Measurements from ENCODE around the gene SCN7A.
"Not testable (repeated sequence)": the region's sequence is repeated elsewhere in the genome, so short reads cannot be mapped to it uniquely, and the experiment has no call there.

The SCN7A gene

GRCh38 chr2:166451468-166451867 is 42.6 kb downstream of the SCN7A start:
- DNase-seq = no peak

DNA sequence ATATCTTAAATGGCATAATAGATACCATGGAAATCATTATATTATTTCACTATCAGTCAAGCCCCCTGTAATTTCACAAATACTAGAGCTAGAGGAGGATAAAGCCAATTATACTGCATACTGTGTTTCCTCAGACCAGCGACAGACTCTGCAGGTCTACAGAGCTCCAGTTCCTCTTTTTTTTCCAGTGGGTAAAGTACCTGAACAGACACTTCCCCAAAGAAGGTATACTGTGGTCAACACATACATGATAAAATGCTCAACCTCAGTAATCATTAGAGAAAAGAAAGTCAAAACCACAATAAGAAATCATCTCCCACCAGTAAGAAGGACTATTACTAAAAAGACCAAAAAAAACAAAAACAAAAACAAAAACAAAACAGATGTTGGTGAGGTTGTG is 44.6 kb downstream of the SCN7A start:
- no peak for DNase-seq

- DNase-seq = no peak
These were observed 45.9 kb downstream of the SCN7A start for GRCh38 chr2:166448106-166448505.

GRCh38 chr2:166444306-166444705 is 49.7 kb downstream of the SCN7A start:
- DNase-seq = no peak

DNA sequence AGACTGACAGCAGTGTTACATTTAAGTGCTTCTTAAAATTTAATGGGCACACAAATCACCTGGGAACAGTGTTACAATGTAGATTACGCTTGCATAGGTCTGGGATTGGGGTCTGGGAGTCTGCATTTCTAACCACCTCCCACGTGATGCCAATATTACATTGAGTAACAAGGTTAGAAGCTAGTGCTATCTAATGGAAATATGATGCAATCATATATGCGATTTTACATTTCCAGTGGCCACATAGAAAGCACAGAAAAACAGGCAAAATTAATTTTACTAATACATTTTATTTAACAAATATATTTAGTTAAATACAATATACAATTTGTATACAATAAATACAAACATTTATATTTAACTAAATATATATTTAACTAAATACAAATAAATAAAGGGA is 53.7 kb downstream of the SCN7A start:
- no peak for DNase-seq

DNA sequence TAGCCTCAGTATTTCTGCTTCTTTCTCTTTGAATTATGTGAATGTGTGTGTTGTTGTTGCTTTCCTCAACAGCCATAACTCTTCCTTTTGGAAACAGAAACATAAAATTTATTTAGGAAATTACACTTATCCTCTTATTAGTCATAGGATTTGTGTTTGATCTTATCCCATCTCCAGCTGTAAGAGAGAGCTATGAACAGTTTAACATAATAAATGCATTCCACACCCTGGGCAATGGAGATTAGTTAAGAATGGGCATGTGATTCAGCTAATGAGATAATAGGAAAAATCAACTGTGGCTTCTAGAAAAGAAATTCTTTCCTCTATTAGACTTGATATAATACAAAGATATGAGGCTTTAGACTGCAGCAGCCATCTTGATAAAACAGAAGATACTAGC is 55.0 kb downstream of the SCN7A start:
- no peak for DNase-seq

DNA sequence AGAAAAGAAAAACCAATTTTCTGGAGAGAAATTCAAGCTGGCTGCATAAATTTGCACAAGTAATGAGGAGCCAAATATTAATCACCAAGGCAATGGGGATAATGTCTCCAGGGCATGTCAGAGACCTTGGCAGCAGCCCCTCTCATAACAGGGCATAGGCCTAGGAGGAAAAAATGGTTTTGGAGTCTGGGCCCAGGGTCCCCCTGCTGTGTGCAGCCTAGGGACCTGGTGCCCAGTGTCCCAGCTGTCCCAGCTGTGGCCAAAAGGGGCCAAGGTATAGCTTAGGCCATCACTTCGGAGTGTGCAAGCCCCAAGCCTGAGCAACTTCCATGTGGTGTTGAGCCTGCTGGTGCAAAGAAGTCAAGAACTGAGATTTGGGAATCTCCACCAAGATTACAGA is 57.1 kb downstream of the SCN7A start:
- no peak for DNase-seq

- no peak for DNase-seq
These were observed 57.9 kb downstream of the SCN7A start for GRCh38 chr2:166436189-166436588.

GRCh38 chr2:166434491-166434890 is 59.6 kb downstream of the SCN7A start:
- DNase-seq = no peak

DNA sequence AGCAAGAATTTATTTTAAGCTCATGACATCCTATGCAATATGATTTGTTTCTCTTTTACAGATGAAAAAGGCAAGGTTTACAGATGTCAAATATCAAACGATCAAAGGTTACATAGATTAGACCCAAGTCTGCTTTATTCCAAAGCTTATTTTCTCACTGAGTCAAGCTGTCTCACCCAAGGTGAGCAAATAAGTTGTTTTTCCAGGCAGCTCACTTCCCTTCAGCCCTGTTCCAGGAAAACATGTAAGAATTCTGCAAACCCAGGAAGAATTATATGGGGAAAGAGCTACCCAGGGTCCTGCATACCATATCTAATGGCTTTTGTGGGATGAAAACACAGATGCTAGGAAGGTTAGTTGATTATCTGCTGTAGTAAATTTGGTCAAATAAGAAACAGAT is 60.6 kb downstream of the SCN7A start:
- no peak for DNase-seq

DNA sequence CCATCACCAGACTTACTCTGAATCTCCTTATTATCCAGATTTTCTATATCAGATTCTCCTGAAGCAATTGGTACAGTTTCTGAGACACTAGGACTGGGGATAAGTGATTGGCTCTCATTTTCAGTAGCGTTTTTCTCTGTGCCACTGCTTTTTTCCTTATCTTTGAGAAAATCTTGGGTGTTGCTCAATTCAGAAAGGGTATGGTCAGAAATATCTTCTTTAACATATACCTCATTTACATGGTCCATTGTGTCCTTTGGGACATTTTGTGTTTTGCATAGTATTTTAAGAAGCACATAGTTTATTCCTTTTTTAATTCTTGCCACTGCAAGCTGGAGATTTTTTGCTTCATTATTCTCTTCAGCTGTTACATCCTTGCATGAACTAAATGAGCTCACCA is 61.7 kb downstream of the SCN7A start:
- no peak for DNase-seq

- DNase-seq = no peak
These were observed 69.2 kb downstream of the SCN7A start for GRCh38 chr2:166424841-166425240.

- no peak for DNase-seq
These were observed 74.5 kb downstream of the SCN7A start for GRCh38 chr2:166419616-166419934.

DNA sequence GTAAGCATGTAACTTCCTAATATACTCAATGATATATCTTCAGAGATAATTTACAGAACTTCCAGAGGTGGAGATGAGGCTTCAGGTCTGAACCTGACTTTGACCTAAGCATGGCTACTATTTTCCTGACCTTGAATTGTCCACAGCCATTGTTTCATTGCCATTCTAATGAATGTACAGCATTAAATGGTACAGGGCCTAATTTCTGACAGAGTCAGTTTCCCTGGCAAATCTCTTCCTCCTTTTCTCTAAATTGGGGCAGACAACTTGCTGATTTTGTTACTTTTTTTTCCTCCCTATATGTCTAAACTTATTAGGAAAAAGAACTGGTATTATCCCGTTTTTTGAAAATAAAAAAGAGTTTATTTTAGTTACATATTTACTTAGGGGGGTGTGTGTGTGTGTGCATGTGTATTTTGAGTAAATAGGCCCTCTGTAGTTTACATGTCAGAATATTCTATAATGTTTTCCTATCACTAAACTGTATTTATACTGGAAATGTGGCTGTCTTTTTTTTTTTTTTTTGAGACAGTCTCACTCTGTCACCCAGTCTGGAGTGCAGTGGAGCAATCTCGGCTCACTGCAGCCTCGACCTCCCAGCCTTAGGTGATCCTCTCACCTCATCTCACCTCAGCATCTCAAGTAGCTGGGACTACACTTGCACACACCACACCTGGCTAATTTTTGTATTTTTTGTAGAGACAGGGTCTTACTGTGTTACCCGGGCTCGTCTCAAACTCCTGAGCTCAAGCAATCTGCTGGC is 75.0 kb downstream of the SCN7A start:
- no peak for DNase-seq

- no peak for DNase-seq
These were observed 76.4 kb downstream of the SCN7A start for GRCh38 chr2:166417669-166418068.

- DNase-seq = no peak
These were observed 80.8 kb downstream of the SCN7A start for GRCh38 chr2:166413255-166413654.

GRCh38 chr2:166411473-166412230 is 82.4 kb downstream of the SCN7A start:
- DNase-seq = no peak

DNA sequence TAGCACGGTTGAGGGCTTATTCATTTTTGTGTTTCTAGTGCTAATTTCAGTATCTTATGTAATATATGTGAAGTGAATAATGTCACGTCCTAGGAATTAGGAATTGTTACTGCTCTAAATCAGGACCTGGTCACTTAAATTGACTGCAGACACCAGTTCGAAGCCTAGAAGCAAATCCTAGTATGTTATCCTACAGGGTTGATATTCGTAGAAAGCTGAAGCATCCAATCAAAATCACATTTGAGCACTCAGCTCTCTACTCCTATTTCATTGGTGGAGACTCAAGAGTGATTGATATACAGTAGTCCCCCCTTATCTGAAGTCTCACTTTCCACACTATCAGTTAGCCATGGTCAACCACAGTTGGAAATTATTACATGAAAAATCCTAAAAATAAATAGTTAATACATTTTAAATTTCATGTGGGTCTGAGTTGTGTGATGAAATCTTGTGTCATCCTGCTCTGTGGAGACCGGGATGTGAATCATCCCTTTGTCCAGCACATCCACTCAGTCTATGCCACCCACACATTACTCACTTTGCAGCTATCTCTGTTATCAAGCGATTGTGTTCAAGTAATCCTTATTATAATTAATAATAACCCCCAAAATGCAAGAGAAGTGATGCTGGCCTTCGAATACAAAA is 83.1 kb downstream of the SCN7A start:
- no peak for DNase-seq

- DNase-seq = not testable (repeated sequence)
These were observed 86.3 kb downstream of the SCN7A start for GRCh38 chr2:166407746-166408145.

- no peak for DNase-seq
These were observed 87.7 kb downstream of the SCN7A start for GRCh38 chr2:166406374-166406773.

GRCh38 chr2:166405569-166405926 is 88.5 kb downstream of the SCN7A start:
- DNase-seq = no peak

- DNase-seq = no peak
These were observed 89.0 kb downstream of the SCN7A start for GRCh38 chr2:166404831-166405568.

GRCh38 chr2:166394245-166394644 is 99.8 kb downstream of the SCN7A start:
- no peak for DNase-seq

GRCh38 chr2:166393008-166393407 is 101.0 kb downstream of the SCN7A start:
- no peak for DNase-seq
